Osteoblast (primary cell): Measurements from ENCODE around the gene BCL2L13. TPM values are rescaled to one million over a fixed set of nuclear protein-coding genes. Genes with fewer than 3 reads are reported as not detected.
A peak's percentile ranks its signal among the peaks of the same experiment; 100 is the strongest.

Experiments used
- DNase-seq: peaks from one replicate; pipeline ENCODE4 v3.0.0; 2011; ENCODE audit warnings: low spot score, mixed read lengths; ENCODE audit not compliant: insufficient read length; ENCODE audit errors: missing footprints
- H2AFZ ChIP-seq: 2 replicates; pipeline ENCODE4 v1.6.0; 2011; ENCODE audit warnings: mild to moderate bottlenecking, low read length
- H3K27ac ChIP-seq: 2 replicates; pipeline ENCODE4 v1.5.1; 2011; ENCODE audit warnings: mild to moderate bottlenecking, low read depth, low read length, moderate library complexity
- H3K27me3 ChIP-seq: 2 replicates; pipeline ENCODE4 v1.6.0; 2012; ENCODE audit warnings: mild to moderate bottlenecking, control low read depth, inconsistent platforms, low read length, moderate library complexity; ENCODE audit not compliant: insufficient read depth
- H3K36me3 ChIP-seq: 2 replicates; pipeline ENCODE4 v1.5.1; 2011; ENCODE audit warnings: mild to moderate bottlenecking, low read length, control low read depth, moderate library complexity; ENCODE audit not compliant: insufficient read depth
- H3K4me1 ChIP-seq: 2 replicates; pipeline ENCODE4 v1.5.1; 2011; ENCODE audit warnings: mild to moderate bottlenecking, low read length, control low read depth, moderate library complexity; ENCODE audit not compliant: insufficient read depth
- H3K4me2 ChIP-seq: 2 replicates; pipeline ENCODE4 v1.6.0; 2011; ENCODE audit warnings: mild to moderate bottlenecking, low read length; ENCODE audit not compliant: insufficient read depth
- H3K4me3 ChIP-seq: fragments of 200-600 bp; sonication (generic); 3 replicates; pipeline ENCODE4 v1.5.1; 2012; ENCODE audit warnings: mild to moderate bottlenecking, low read length, inconsistent platforms; ENCODE audit not compliant: insufficient read depth
- H3K79me2 ChIP-seq: 2 replicates; pipeline ENCODE4 v1.6.0; 2012; ENCODE audit warnings: mild to moderate bottlenecking, low read length, control low read depth, inconsistent platforms; ENCODE audit not compliant: insufficient read depth
- H3K9me3 ChIP-seq: 2 replicates; pipeline ENCODE4 v1.5.1; 2011; ENCODE audit warnings: low read depth, low read length, control low read depth
- H4K20me1 ChIP-seq: 2 replicates; pipeline ENCODE4 v1.6.0; 2012; ENCODE audit warnings: mild to moderate bottlenecking, low read length, control low read depth; ENCODE audit not compliant: insufficient read depth
- total RNA-seq: library from RNA; depleted of rRNA; stranded (reverse); fragments of >200 nt; gene quantifications from 2 replicates; pipeline ENCODE4 v1.2.3, GENCODE V29; 2012
- TF ChIP-seq, protein P1 (sequence below): IDR thresholded peaks from 2 replicates; pipeline ENCODE4 v1.5.1; 2011; ENCODE audit warnings: mild to moderate bottlenecking, low read depth, low read length, moderate library complexity; ENCODE audit errors: extremely low read depth

The BCL2L13 gene
- total RNA-seq, 1 donor, result 86.5 TPM

DNA sequence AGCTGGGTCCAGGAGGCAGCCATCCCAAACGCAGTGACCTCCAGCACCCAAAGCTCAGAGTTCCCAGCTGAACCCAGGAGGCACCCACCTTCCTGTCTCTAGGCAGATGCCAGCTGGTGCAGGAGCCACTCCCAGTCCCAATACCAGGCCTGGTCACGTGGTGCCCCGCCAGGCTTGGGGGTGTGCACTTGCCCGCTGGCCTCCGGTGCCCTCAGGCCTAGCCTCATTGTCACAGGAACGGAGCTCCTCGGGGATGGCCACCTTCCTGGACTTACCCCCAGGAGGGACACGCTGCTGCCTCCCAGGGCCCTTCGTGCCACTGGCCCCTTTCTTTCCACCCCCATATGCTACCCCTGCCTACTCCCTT is 131.1 kb downstream of the BCL2L13 start:
- DNase-seq, result peak; percentile 73
- H2AFZ ChIP-seq, result no peak overlapping the region
- H3K9me3 ChIP-seq, result no peaks in the 10 kb centered on the region
- H3K79me2 ChIP-seq, result peaks cover 25% of the 10 kb centered on the region
- H4K20me1 ChIP-seq, result peaks cover 27% of the 10 kb centered on the region
- peaks cover 18% of the 10 kb centered on the region for H3K4me1 ChIP-seq
- H3K4me3 ChIP-seq, result no peak overlapping the region
- H3K36me3 ChIP-seq, result no peaks in the 10 kb centered on the region
- H3K27ac ChIP-seq, result no peak overlapping the region
- H3K4me2 ChIP-seq, result no peak overlapping the region
- H3K27me3 ChIP-seq, result no peaks in the 10 kb centered on the region
- TF ChIP-seq, protein P1, sequence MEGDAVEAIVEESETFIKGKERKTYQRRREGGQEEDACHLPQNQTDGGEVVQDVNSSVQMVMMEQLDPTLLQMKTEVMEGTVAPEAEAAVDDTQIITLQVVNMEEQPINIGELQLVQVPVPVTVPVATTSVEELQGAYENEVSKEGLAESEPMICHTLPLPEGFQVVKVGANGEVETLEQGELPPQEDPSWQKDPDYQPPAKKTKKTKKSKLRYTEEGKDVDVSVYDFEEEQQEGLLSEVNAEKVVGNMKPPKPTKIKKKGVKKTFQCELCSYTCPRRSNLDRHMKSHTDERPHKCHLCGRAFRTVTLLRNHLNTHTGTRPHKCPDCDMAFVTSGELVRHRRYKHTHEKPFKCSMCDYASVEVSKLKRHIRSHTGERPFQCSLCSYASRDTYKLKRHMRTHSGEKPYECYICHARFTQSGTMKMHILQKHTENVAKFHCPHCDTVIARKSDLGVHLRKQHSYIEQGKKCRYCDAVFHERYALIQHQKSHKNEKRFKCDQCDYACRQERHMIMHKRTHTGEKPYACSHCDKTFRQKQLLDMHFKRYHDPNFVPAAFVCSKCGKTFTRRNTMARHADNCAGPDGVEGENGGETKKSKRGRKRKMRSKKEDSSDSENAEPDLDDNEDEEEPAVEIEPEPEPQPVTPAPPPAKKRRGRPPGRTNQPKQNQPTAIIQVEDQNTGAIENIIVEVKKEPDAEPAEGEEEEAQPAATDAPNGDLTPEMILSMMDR, result no peak

DNA sequence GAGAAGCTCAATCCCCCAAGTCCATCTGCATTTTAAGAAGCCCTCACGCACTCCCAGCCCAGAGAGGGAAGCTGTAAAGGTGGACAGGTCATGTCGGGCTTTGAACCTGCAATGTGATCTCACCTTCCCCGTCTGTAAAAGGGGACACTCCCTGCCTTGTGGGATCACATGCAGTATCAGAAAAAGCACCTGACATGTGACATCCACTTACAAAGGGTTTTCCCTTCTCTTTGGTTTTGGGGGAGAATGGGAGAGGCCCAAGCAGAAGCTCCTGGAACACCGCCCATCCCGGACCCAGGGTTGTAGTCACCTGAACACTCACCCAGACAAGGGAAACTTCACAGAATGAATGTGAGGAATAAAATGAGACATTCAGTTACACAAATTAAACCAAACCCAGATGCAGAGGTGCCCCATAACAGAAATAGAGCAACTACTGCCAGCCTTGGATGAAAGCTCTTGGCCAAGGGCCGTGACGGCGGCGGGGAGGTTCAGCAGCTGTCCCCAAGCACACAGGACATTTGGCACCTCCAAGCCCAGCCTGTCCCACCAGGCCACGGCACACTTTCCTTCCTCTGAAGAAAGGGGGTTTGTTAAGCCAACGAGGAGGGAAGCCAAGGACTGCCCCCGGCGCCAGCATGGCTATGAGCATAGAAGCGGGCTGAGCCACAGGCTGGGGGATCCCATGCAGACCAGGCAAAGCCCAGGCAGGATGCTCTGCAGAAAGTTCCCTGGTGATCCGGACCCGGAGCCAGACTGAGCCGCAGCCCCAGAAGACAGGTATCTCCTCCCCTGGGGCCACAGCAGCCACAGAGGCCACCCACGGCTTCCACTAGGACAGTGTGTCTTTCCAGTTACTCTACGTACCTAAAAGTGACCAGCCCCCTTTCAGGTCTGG is 131.9 kb downstream of the BCL2L13 start:
- Histone ChIP-seq H3K4me2 (no peak overlapping the region), H3K4me3 (no peak overlapping the region), H2AFZ (no peak overlapping the region), H3K9me3 (no peaks in the 10 kb centered on the region), H4K20me1 (peaks cover 27% of the 10 kb centered on the region), H3K27me3 (peaks cover 2% of the 10 kb centered on the region), H3K4me1 (peaks cover 18% of the 10 kb centered on the region), H3K36me3 (no peaks in the 10 kb centered on the region), H3K27ac (no peak overlapping the region), H3K79me2 (peaks cover 19% of the 10 kb centered on the region)
- peak; percentile 68 for DNase-seq
- TF ChIP-seq, protein P1, result no peak

DNA sequence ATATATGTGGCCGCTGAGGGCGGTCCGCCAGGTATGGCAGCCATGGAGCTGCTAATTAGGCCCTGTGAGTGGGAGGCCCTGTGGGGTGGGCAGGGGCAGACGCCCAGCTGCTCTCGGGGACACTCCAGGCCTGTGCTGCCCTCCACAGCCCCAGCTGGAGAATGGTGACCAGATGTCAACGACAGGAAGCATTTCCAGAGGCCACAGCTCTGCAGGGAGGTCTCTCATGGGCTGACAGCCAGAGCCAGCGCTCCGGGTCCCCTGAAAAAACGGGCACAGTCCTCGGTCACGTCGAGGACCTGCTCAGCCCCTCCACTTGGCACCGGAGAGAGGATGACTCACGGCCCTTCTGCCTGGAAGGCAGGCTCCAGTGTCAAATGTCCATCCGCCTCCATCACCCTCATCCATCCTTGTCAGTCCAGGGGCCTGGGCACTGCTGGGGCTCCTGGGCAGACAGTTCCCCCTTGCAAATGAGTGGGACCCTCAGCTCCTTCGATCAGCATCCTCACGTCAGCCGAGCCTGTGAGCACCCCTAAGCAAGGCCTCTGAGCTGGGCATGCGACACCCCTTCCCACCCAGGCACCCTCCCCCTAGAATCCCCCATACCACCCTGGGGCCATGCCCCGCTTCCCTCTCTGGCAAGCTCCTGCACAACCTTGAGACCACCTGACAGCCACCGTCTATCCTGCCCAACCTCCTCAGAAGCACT is 133.8 kb downstream of the BCL2L13 start:
- TF ChIP-seq, protein P1, result no peak
- H2AFZ ChIP-seq, result no peak overlapping the region
- H3K79me2 ChIP-seq, result peaks cover 19% of the 10 kb centered on the region
- H3K4me3 ChIP-seq, result peak overlapping the region; percentile 78
- H3K27ac ChIP-seq, result no peak overlapping the region
- peak; percentile 95 for DNase-seq
- peaks cover 18% of the 10 kb centered on the region for H3K4me1 ChIP-seq
- H3K9me3 ChIP-seq, result no peaks in the 10 kb centered on the region
- H3K36me3 ChIP-seq, result no peaks in the 10 kb centered on the region
- H4K20me1 ChIP-seq, result peaks cover 25% of the 10 kb centered on the region
- H3K27me3 ChIP-seq, result peaks cover 2% of the 10 kb centered on the region
- H3K4me2 ChIP-seq, result peak overlapping the region; percentile 92
